GM12878 (cell line): ENCODE results near the gene BCAP29. TPM values are rescaled to one million over a fixed set of nuclear protein-coding genes. Genes with fewer than 3 reads are reported as not detected.

Source experiments
- ATAC-seq: fragments of 200-7000 bp; cut with Tn5 transposase; 3 replicates; pipeline ENCODE4 v1.9.1; 2020; ENCODE audit warnings: mild to moderate bottlenecking, moderate library complexity
- BruUV-seq: library from RNA; stranded (reverse); fragments of 400-500 nt; replicated peaks from 2 replicates; lab custom pipeline; 2021; lab: Mats Ljungman, UMichigan
- CTCF ChIA-PET: fragments of 300-600 bp; sonication (Branson Sonifier 250); formaldehyde crosslinking; extraction: SDS; loops from one replicate; lab custom pipeline; 2021; ENCODE audit warnings: inconsistent platforms; lab: Yijun Ruan, JAX
- POLR2A ChIA-PET: fragments of 350-600 bp; formaldehyde crosslinking; extraction: SDS; loops from one replicate; lab custom pipeline; 2021; ENCODE audit warnings: inconsistent platforms; lab: Charles Lee
- RAD21 ChIA-PET: fragments of 300-600 bp; sonication (Branson Sonifier 250); formaldehyde crosslinking; loops from one replicate; lab custom pipeline; 2023; ENCODE audit warnings: antibody characterized with exemption; ENCODE audit not compliant: unreplicated experiment; lab: Charles Lee
- SMC1A ChIA-PET: fragments of 300-600 bp; sonication (Branson Sonifier 250); formaldehyde crosslinking; loops from one replicate; lab custom pipeline; 2023; ENCODE audit not compliant: unreplicated experiment, uncharacterized antibody; lab: Charles Lee
- DNase-seq: peaks from one replicate; pipeline ENCODE4 v3.0.0-alpha.2; 2011; ENCODE audit warnings: low read depth, low spot score
- FAIRE-seq: peaks from 3 replicates; lab custom pipeline; 2011; peaks lifted over from hg19 to GRCh38; lab: Jason Lieb, UNC
- H2AFZ ChIP-seq: 2 replicates; pipeline ENCODE4 v1.6.0; 2011; ENCODE audit warnings: low read depth, low read length, control low read depth; ENCODE audit not compliant: control insufficient read depth
- H3K27ac ChIP-seq: 2 replicates; pipeline ENCODE4 v1.5.1; 2011; ENCODE audit warnings: control low read depth; ENCODE audit not compliant: control insufficient read depth, insufficient read depth
- H3K27me3 ChIP-seq, 2 experiments: replicated peaks in 1 of 2; 2 replicates each; pipeline versions ENCODE4 v1.6.0 to v1.6.1; 2011; ENCODE audit warnings: low read length in 1 of 2; ENCODE audit not compliant: control insufficient read depth in 2 of 2, insufficient read depth in 2 of 2
- H3K36me3 ChIP-seq, 2 experiments: 2 replicates each; pipeline ENCODE4 v1.5.1; 2011; ENCODE audit warnings: low read length in 1 of 2; ENCODE audit not compliant: control insufficient read depth in 2 of 2, insufficient read depth in 2 of 2
- H3K4me1 ChIP-seq: 2 replicates; pipeline ENCODE4 v1.6.1; 2011; ENCODE audit warnings: mild to moderate bottlenecking, low read length, moderate library complexity, mixed read lengths; ENCODE audit not compliant: control insufficient read depth, insufficient read depth
- H3K4me2 ChIP-seq: 2 replicates; pipeline ENCODE4 v1.6.0; 2011; ENCODE audit warnings: control low read depth; ENCODE audit not compliant: control insufficient read depth, insufficient read depth
- H3K4me3 ChIP-seq: fragments of 200-600 bp; sonication (generic); 2 replicates; pipeline ENCODE4 v1.5.1; 2016
- H3K79me2 ChIP-seq: 2 replicates; pipeline ENCODE4 v1.6.0; 2011; ENCODE audit warnings: low read length; ENCODE audit not compliant: control insufficient read depth, insufficient read depth
- H3K9ac ChIP-seq: 2 replicates; pipeline ENCODE4 v1.8.0; 2011; ENCODE audit warnings: low read length, control low read depth, mixed read lengths; ENCODE audit not compliant: control insufficient read depth, insufficient read depth
- H3K9me3 ChIP-seq: replicated peaks from 3 replicates; pipeline ENCODE4 v1.5.1; 2011; ENCODE audit warnings: mild to moderate bottlenecking, low read length; ENCODE audit not compliant: control insufficient read depth, insufficient read depth
- H4K20me1 ChIP-seq: 2 replicates; pipeline ENCODE4 v1.6.0; 2011; ENCODE audit not compliant: control insufficient read depth, insufficient read depth
- EP300 ChIP-seq, 2 experiments: fragments of 150-350 bp in 1 of 2; IDR thresholded peaks; 2 replicates each; pipeline ENCODE4 v1.6.1; 2011 to 2012; ENCODE audit warnings: low read depth in 2 of 2, low read length in 2 of 2, borderline replicate concordance in 1 of 2, improper control_type of control experiment in 1 of 2, inconsistent platforms in 1 of 2; ENCODE audit not compliant: control insufficient read depth in 1 of 2
- FOS ChIP-seq: IDR thresholded peaks from 3 replicates; pipeline ENCODE4 v1.6.1; 2011; ENCODE audit warnings: borderline replicate concordance; ENCODE audit not compliant: insufficient read length; ENCODE audit errors: extremely low read depth
- GATAD2B ChIP-seq: fragments of 450-650 bp; conservative IDR thresholded peaks from 2 replicates; pipeline ENCODE4 v1.6.1; 2017; ENCODE audit warnings: low read depth, mild to moderate bottlenecking, moderate library complexity
- MXI1 ChIP-seq: fragments of 150-350 bp; IDR thresholded peaks from 2 replicates; pipeline ENCODE4 v1.6.1; 2011; ENCODE audit warnings: low read depth, mild to moderate bottlenecking, inconsistent platforms, low read length, improper control_type of control experiment
- NFYB ChIP-seq: IDR thresholded peaks from 2 replicates; pipeline ENCODE4 v1.6.1; 2011; ENCODE audit warnings: low read depth, mild to moderate bottlenecking, low read length, improper control_type of control experiment, moderate library complexity; ENCODE audit not compliant: insufficient read depth
- POLR2AphosphoS2 ChIP-seq: IDR thresholded peaks from 2 replicates; pipeline ENCODE4 v1.6.1; 2011; ENCODE audit warnings: low read depth, mild to moderate bottlenecking, low read length, improper control_type of control experiment, moderate library complexity
- RBBP5 ChIP-seq: fragments of 200-600 bp; sonication (generic); conservative IDR thresholded peaks from 2 replicates; pipeline ENCODE4 v1.6.1; 2016
- REST ChIP-seq: IDR thresholded peaks from 2 replicates; pipeline ENCODE4 v1.6.1; 2012; ENCODE audit warnings: mild to moderate bottlenecking, low read depth, low read length
- SREBF1 ChIP-seq: IDR thresholded peaks from 2 replicates; pipeline ENCODE4 v1.6.1; 2012; ENCODE audit warnings: mild to moderate bottlenecking, low read length
- SUZ12 ChIP-seq: fragments of 200-600 bp; sonication (generic); IDR thresholded peaks from one replicate; pipeline ENCODE4 v1.6.1; 2018; ENCODE audit warnings: antibody characterized with exemption, mild to moderate bottlenecking; ENCODE audit not compliant: unreplicated experiment
- WRNIP1 ChIP-seq: IDR thresholded peaks from 2 replicates; pipeline ENCODE4 v1.6.1; 2011; ENCODE audit warnings: low read depth, low read length, improper control_type of control experiment, borderline replicate concordance
- ZBED1 ChIP-seq: IDR thresholded peaks from 2 replicates; pipeline ENCODE4 v1.6.1; 2016; ENCODE audit warnings: borderline replicate concordance
- ZSCAN29 ChIP-seq: fragments of 450-650 bp; IDR thresholded peaks from 2 replicates; pipeline ENCODE4 v1.6.1; 2017; ENCODE audit warnings: mild to moderate bottlenecking, moderate library complexity
- WGBS: methylation state at CpG from one replicate; pipeline ENCODE4 v1.1.6; 2016; ENCODE audit warnings: low lambda C conversion rate; ENCODE audit not compliant: insufficient replicate concordance, insufficient coverage; ENCODE audit errors: missing lambda C conversion rate; 5-methylcytosine and 5-hydroxymethylcytosine counted together
- in situ Hi-C: fragments of 300-500 bp; cut with MboI; formaldehyde crosslinking; loops from 9 replicates; pipeline ENCODE4 v1.14.3; 2018; ENCODE audit warnings: mixed read lengths
- intact Hi-C: fragments of 100-400 bp; cut with micrococcal nuclease; formaldehyde crosslinking; loops from one replicate; pipeline ENCODE4 v1.14.2; 2022; ENCODE audit not compliant: unreplicated experiment
- polyA plus RNA-seq, 11 experiments: library from polyadenylated mRNA; depleted of rRNA in 4 of 11; unstranded in 6 of 11; stranded (reverse) in 5 of 11; fragments of >200 nt; fragmentation: Nextera tagmentation in 4 of 11; fragmentation: Illumina TruSeq in 1 of 11; extraction: Ambion mirVana in 4 of 11; extraction: Trizol in 1 of 11; gene quantifications; 1 replicate in 1 of 11; 2 replicates in 10 of 11; pipeline versions ENCODE4 v1.2.1 to v1.2.3, GENCODE V29; 2011 to 2016; ENCODE audit warnings: inconsistent platforms in 2 of 11, missing spikeins in 2 of 11, low read depth in 1 of 11
- total RNA-seq, 4 experiments: library from RNA; depleted of rRNA in 3 of 4; stranded (reverse); fragments of >200 nt in 3 of 4; fragmentation: Illumina TruSeq in 1 of 4; extraction: Trizol in 1 of 4; gene quantifications; 2 replicates each; pipeline versions ENCODE4 v1.2.1 to v1.2.3, GENCODE V29; 2013 to 2021

BCAP29 gene
- total and polyA plus RNA-seq, 10 of the 15 experiments (the other 5 are each of a cell fraction or from before 2014, with no cell fraction given), result 26.5 to 58.5 (median 34.8) TPM

GRCh38 chr7:107555893-107556292 is 24.2 kb upstream of the BCAP29 start:
- Histone ChIP-seq H2AFZ (no peak overlapping the region), H3K27me3 (no peaks in the 10 kb centered on the region), H3K4me1 (no peaks in the 10 kb centered on the region), H4K20me1 (no peaks in the 10 kb centered on the region), H3K9ac (no peak overlapping the region), H3K4me3 (no peak overlapping the region), H3K79me2 (no peaks in the 10 kb centered on the region; the same call in 1 of the 2 replicates), H3K27ac (no peak overlapping the region), H3K4me2 (no peak overlapping the region), H3K36me3 (0 out of 4 replicates have a peak, but pooled peaks cover 0 to 3% of the 10 kb centered on the region in 2 experiments), H3K9me3 (no peaks in the 10 kb centered on the region)
- in situ Hi-C loops (no loop called here), intact Hi-C loops (no loop called here)
- FAIRE-seq (no peak), ATAC-seq (no peak; the same call in 1 of the 3 replicates), DNase-seq (no peak)
- SMC1A ChIA-PET, result interaction anchor here (0.6 kb wide), 1 partner anchor 624 kb away, joined by 3 read pairs; no protein-coding TSS in a partner anchor
- POLR2A ChIA-PET, result no interaction called here
- RAD21 ChIA-PET, result no interaction called here
- CTCF ChIA-PET, result no interaction called here
- no peak for TF ChIP-seq SUZ12
- no peak for TF ChIP-seq FOS
- no peak for TF ChIP-seq EP300 (IDR thresholded peaks at IDR 0.05; ENCODE audit: borderline replicate concordance in 1 of 2, control insufficient read depth in 1 of 2, low read depth in 2 of 2, low read length in 2 of 2)
- no peak for TF ChIP-seq POLR2AphosphoS2
- no peak for TF ChIP-seq SREBF1
- BruUV-seq, result no TSS peak
- 39% methylated on average over 3 of the region's 3 CpGs for WGBS

DNA sequence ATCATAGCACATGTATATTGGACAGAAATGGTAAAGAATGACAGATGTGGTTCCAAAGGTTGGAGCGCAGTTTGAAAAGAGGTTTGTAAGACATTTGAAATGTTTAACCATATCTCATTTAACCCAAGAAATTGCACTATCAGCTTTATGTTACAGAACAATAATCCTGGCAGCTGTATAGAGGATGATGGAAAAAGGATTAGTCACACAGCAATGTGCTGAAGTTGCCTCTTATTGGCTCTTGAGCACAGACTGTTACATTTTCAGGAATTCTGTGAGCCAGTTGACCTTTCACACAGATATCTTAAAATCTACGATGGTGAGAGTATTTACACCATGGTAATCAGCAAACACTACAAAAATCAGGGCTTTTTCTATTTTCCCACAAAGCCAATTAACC is 20.2 kb upstream of the BCAP29 start:
- POLR2A ChIA-PET, result no interaction called here

More for the DNA sequence above, 20.2 kb upstream of the BCAP29 start:
- H3K4me1 ChIP-seq, result no peaks in the 10 kb centered on the region
- H3K9me3 ChIP-seq, result no peaks in the 10 kb centered on the region
- no TSS peak for BruUV-seq
- WGBS, result 98% methylated on average over 2 of the region's 2 CpGs
- TF ChIP-seq MXI1 (no peak), WRNIP1 (no peak), EP300 (IDR thresholded peaks at IDR 0.05; ENCODE audit: borderline replicate concordance in 1 of 2, control insufficient read depth in 1 of 2, low read depth in 2 of 2, low read length in 2 of 2) (no peak), ZBED1 (no peak), ZSCAN29 (no peak), REST (no peak), RBBP5 (no peak), NFYB (no peak), GATAD2B (no peak)
- intact Hi-C loops (no loop called here), in situ Hi-C loops (no loop called here)
- ChIA-PET SMC1A (interaction anchor here (1.3 to 1.4 kb wide), 2 partner anchors 9 to 16 kb away, joined by 4 to 5 read pairs; no protein-coding TSS in a partner anchor), RAD21 (no interaction called here), CTCF (no interaction called here)
- FAIRE-seq (no peak), DNase-seq (no peak), ATAC-seq (no peak)
- no peak overlapping the region for H3K27ac ChIP-seq
- no peaks in the 10 kb centered on the region for H4K20me1 ChIP-seq
- no peak overlapping the region for H3K9ac ChIP-seq
- H3K4me3 ChIP-seq, result no peak overlapping the region
- H3K27me3 ChIP-seq, result no peaks in the 10 kb centered on the region
- no peak overlapping the region for H3K4me2 ChIP-seq
- 0 out of 4 replicates have a peak, but pooled peaks cover 0 to 3% of the 10 kb centered on the region in 2 experiments for H3K36me3 ChIP-seq
- H2AFZ ChIP-seq, result no peak overlapping the region
- H3K79me2 ChIP-seq, result peaks cover 17% of the 10 kb centered on the region
